ENCODE data around the gene SHOC2.
"Not testable (repeated sequence)": the region's sequence is repeated elsewhere in the genome, so short reads cannot be mapped to it uniquely, and the experiment has no call there.

The SHOC2 gene

DNA sequence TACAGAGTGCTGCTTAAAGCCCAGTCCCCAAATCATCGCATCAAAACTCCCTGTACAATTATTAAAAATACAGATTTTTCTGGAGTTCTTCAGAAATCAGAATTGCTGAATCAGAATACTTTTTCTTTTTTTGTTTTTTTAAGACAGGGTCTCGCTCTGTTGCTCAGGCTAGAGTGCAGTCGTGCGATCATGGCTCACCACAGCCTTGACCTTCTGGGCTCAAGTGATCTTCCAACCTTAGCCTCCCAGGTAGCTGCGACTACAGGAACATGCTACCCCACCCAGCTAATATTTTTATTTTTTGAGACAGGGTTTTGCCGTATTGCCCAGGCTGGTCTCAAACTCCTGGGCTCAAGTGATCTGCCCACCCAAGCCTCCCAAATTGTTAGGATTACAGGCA is 4.4 kb upstream of the SHOC2 start:
- in situ Hi-C loops (cut with MboI; ENCODE audit: low sequenced_read_pairs): no loop called here
- Histone ChIP-seq H3K4me1 (peaks cover 22% of the 10 kb centered on the region), H3K27me3 (ENCODE audit: low read depth) (no peaks in the 10 kb centered on the region), H3K9me3 (no peaks in the 10 kb centered on the region), H3K36me3 (replicated peaks) (no peaks in the 10 kb centered on the region; the same call in 1 of the 2 replicates), H3K4me3 (no peak overlapping the region)
- no peak for DNase-seq (ENCODE audit: low spot score in 2 of 2)

DNA sequence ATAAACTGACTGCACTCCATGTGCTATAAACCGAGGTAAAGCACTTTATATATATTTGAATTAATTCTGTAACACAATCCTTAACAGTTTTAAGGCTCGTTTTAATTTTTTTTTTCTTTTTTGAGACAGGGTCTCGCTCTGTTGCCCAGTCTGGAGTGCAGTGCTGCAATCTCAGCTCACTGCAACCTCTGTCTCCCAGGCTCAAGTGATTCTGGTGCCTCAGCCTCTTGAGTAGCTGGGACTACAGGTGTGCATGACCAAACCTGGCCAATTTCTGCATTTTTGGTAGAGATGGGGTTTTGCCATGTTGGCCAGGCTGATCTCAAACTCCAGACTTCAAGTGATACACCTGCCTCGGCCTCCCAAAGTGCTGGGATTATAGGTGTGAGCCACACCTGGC is 3.8 kb upstream of the SHOC2 start:
- H3K4me3 ChIP-seq; DNase-seq (ENCODE audit: low spot score in 2 of 2); H3K27me3 ChIP-seq (ENCODE audit: low read depth); H3K9me3 ChIP-seq; in situ Hi-C loops (cut with MboI; ENCODE audit: low sequenced_read_pairs); H3K36me3 ChIP-seq (replicated peaks): not testable (repeated sequence)
- peaks cover 22% of the 10 kb centered on the region for H3K4me1 ChIP-seq

DNA sequence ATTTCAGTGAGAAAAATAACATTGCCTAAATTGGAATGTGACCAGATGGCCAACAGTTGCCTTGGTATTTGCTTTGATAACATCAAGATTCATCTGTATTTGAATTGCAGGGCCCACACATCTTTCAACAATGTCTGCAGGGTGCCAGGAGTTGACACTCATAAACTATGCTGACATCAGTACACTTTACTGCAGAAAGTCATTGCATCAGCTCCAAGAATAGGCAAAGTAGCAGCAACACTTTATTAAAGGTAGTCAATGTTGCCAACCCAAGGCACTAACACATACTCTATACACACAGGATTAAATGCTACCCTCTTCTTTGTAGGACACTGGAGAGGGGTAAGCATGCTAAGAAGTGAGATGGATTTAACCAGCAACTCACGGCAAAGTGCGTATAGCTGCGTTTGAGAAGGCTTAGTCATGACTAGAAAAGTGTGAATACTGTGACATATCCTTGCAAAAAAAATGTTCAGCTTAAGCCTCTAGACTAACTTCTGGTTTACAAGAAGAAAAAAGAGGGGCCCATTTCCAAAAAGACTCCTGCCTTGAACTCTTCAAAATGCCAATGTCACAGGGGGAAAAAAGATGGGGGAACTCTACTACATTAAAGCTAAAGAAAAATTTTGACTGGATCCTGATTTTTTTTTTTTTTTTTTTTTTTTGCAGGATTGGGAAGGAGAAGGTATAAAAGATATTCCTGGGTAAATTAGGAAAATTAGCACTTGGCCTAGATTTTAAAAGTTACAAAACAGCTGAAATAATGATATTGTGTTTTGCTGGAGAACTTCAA is 2.7 kb upstream of the SHOC2 start:
- H3K9me3 ChIP-seq: no peaks in the 10 kb centered on the region
- in situ Hi-C loops (cut with MboI; ENCODE audit: low sequenced_read_pairs): no loop called here
- DNase-seq (ENCODE audit: low spot score in 2 of 2): peak; percentile 64 to 73
- no peak overlapping the region for H3K4me3 ChIP-seq
- H3K4me1 ChIP-seq: peaks cover 28% of the 10 kb centered on the region
- H3K27me3 ChIP-seq (ENCODE audit: low read depth): no peaks in the 10 kb centered on the region
- H3K36me3 ChIP-seq (replicated peaks): no peaks in the 10 kb centered on the region; the same call in 1 of the 2 replicates

DNA sequence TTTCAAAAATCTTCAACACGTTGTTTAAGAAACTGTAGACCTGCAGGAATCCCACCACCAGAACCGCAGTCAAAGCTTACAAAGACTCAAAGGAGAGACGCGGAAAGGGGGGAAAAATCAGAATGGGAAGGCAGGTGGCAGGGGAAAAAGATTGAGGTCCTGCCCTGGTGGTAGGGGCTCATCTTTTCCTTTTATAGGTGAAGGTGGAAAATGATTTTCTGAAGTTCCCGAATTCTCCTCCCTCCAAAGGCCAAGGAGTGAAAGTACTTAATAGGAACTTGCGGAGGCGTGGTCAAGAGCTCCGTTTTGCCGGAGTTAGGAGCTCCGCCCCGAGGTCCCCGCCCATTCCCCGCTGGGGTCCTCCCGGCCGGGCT is 1.1 kb upstream of the SHOC2 start:
- no peaks in the 10 kb centered on the region for H3K9me3 ChIP-seq
- H3K4me3 ChIP-seq: peak overlapping the region; percentile 92
- in situ Hi-C loops (cut with MboI; ENCODE audit: low sequenced_read_pairs): no loop called here
- H3K27me3 ChIP-seq (ENCODE audit: low read depth): no peaks in the 10 kb centered on the region
- H3K4me1 ChIP-seq: peaks cover 37% of the 10 kb centered on the region
- no peaks in the 10 kb centered on the region; the same call in 1 of the 2 replicates for H3K36me3 ChIP-seq (replicated peaks)
- peak; percentile 94 to 98 for DNase-seq (ENCODE audit: low spot score in 2 of 2)

DNA sequence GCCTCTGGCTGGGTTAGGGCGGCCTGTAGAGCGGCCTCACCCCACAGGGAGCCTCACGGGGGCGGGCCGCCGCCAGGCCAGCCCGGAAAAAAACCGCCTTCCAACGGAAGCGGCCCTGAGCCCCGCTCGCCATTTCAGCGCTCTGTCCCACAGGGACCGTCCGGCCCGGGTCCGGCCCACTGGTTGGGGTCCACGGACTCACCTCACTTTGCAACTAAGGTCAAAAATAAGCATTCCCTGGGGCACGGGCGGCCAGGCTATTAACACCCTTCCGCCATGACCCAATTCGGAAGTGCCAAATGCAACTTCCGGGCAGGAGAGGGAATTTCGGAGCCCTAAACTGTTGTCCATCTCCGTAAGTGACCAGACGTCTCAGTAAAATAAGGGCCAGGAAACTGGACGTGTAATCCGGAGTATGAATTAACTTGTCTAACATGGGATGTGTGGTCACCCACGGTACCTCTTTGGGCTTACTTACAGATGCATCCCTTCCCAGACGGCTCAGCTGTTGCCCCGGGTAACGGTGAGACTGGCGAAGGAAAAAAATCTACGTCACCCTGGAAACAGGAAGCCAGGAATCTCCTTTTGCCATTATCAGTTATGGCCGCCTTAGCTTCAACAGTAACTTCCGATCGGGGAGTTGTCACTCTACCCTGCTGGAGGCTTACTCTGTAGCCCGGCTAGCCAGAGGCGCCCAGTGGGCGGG is 608 bp upstream of the SHOC2 start, which contains the start of gene BBIP1:
TSS of gene BBIP1 (minus strand) at position 538 of the 706 bp plus-strand sequence. CDS start 1,023 bp downstream, outside the sequence.
- no peaks in the 10 kb centered on the region for H3K9me3 ChIP-seq
- H3K4me3 ChIP-seq: peak within 1 kb of the TSS; percentile 92
- no peaks in the 10 kb centered on the region for H3K27me3 ChIP-seq (ENCODE audit: low read depth)
- DNase-seq (ENCODE audit: low spot score in 2 of 2): peak in 1 of 2 experiments; percentile 98
- no peaks in the 10 kb centered on the region; the same call in 1 of the 2 replicates for H3K36me3 ChIP-seq (replicated peaks)
- peaks cover 40% of the 10 kb centered on the region for H3K4me1 ChIP-seq
- in situ Hi-C loops (cut with MboI; ENCODE audit: low sequenced_read_pairs): no loop called here

DNA sequence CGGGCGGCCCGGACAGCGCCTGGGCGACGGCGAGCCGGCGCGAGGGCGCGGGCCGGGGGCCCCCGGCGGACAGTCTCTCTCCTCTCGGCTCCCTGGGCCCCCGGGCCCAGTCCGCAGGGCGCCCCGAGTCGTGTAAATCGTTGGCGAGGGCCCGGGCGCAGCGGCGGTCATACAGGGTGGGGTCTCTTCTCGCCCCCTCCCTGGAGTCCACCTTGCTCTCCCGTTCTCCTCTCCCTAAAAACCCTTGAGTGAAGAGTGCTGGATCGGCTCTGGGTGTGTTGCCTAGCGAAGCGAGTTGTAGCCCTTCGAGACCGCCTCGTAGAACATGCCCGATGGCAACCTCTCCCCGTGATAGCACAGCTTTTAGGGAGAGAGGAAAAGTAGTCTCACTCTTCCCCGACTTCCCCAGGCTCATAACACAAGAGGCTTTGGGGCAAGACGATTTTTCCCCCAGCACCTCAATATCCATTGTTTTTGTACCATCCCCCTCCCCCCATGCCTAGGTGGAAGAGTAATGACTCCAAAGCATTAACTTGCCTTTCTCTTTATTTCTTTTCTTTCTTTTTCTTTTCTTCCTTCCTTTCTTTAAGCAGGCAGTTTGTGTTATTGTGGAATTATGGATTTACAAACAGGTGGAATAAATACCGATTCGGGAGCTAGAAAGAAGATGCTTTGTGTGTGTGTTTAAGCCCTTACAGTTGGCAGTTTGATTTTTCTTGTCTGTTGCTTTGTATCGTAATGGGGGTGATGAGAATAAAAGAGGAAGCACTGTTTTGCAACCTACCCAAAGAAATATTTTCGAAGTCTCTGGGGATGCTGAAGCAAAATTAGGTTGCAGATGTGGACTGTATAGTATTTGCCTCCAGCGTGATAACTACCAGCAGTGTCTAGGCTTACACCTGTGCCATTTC is 822 bp downstream of the SHOC2 start:
- peak overlapping the region; percentile 92 for H3K4me3 ChIP-seq
- H3K9me3 ChIP-seq: no peaks in the 10 kb centered on the region
- DNase-seq (ENCODE audit: low spot score in 2 of 2): peak; percentile 38 to 60
- no peaks in the 10 kb centered on the region for H3K27me3 ChIP-seq (ENCODE audit: low read depth)
- in situ Hi-C loops (cut with MboI; ENCODE audit: low sequenced_read_pairs): no loop called here
- H3K36me3 ChIP-seq (replicated peaks): no peaks in the 10 kb centered on the region
- H3K4me1 ChIP-seq: peaks cover 40% of the 10 kb centered on the region

DNA sequence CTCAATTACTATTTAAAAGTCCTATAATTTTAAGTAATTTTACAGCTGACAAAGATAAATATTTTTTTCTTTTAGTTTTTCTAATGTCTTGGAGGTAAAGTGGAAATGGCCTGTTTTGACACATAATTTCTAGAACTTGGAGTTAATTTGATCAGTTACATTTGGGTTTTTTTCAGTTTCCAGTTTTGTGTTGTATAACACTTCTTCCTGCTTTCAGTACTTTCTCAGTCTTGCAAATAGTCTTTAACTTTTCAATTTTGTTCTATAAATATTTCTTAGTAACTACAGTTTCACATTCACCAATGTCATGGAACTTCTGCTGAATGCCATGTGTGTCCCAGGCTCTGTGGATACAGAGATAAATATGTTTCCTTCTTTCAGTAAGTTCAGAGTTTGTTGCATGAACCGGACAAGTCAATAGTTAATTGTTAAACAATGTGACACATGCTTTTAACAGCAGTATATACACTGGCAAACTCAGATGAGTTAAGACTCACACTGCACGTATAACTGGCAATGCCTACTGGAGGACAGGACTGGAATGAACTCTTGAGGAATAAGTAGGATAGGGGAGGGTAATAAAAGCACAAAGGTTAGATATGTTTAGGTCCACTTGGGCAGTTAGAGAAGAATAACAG is 4.6 kb downstream of the SHOC2 start:
- DNase-seq (ENCODE audit: low spot score in 2 of 2): no peak
- peaks cover 18% of the 10 kb centered on the region for H3K4me1 ChIP-seq
- in situ Hi-C loops (cut with MboI; ENCODE audit: low sequenced_read_pairs): no loop called here

DNA sequence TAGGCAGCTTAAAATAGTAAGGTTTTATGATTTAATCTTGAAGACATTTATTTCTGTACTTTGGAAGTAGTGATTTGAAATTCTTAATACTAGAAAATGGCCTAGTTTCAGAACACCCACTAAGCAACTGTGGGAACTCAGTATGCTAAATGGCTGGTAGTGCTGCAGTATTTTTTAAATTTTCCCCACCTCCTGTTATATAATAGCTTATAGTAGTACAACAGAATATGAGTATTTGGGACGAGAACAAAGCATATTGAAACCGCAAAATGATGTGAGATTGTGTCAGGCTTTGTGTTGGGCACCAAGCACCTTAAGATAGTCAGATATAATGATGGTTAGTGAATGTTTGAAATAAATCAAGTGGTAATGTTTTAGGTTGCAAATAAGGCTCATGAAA is 8.1 kb downstream of the SHOC2 start:
- no peaks in the 10 kb centered on the region for H3K9me3 ChIP-seq
- in situ Hi-C loops (cut with MboI; ENCODE audit: low sequenced_read_pairs): no loop called here
- H3K4me1 ChIP-seq: peaks cover 7% of the 10 kb centered on the region
- H3K4me3 ChIP-seq: no peak overlapping the region
- DNase-seq (ENCODE audit: low spot score in 2 of 2): no peak
- H3K36me3 ChIP-seq (replicated peaks): no peaks in the 10 kb centered on the region
- no peaks in the 10 kb centered on the region for H3K27me3 ChIP-seq (ENCODE audit: low read depth)

More for the DNA sequence above, 4.6 kb downstream of the SHOC2 start:
- Histone ChIP-seq H3K9me3 (no peaks in the 10 kb centered on the region), H3K36me3 (replicated peaks) (no peaks in the 10 kb centered on the region), H3K4me3 (no peak overlapping the region), H3K27me3 (ENCODE audit: low read depth) (no peaks in the 10 kb centered on the region)

DNA sequence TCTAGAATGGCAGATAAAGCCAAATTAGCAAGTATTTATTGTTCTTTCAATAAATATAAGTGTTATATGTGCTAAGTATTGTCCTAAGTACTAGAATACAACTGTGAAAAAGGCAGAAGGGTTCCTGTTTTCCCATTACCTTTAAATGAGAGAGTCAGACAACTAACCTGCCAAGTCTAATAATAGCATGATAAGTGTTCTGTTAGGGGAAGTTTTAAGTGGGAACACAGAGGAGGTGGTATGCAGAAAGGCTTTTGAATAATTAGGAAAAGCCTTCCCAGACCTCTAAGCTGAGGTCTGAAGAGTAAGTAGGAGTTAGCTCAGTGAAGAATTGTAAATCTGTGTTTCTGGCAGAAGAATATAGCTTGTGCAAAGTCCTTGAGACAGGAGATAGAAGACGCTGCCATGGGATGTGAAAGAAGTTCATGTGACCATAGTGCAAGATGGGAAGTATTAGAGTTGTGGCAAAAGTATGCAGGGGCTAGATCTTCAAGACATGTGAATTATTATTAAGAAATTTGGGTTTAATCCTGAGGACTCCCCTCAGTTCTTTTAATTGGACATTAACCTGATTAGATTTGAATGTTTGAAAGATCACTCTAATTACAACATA is 12.5 kb downstream of the SHOC2 start:
- Histone ChIP-seq H3K36me3 (replicated peaks) (no peaks in the 10 kb centered on the region), H3K4me3 (no peak overlapping the region), H3K4me1 (no peaks in the 10 kb centered on the region), H3K9me3 (no peaks in the 10 kb centered on the region), H3K27me3 (ENCODE audit: low read depth) (no peaks in the 10 kb centered on the region)
- DNase-seq (ENCODE audit: low spot score in 2 of 2): no peak
- in situ Hi-C loops (cut with MboI; ENCODE audit: low sequenced_read_pairs): no loop called here

DNA sequence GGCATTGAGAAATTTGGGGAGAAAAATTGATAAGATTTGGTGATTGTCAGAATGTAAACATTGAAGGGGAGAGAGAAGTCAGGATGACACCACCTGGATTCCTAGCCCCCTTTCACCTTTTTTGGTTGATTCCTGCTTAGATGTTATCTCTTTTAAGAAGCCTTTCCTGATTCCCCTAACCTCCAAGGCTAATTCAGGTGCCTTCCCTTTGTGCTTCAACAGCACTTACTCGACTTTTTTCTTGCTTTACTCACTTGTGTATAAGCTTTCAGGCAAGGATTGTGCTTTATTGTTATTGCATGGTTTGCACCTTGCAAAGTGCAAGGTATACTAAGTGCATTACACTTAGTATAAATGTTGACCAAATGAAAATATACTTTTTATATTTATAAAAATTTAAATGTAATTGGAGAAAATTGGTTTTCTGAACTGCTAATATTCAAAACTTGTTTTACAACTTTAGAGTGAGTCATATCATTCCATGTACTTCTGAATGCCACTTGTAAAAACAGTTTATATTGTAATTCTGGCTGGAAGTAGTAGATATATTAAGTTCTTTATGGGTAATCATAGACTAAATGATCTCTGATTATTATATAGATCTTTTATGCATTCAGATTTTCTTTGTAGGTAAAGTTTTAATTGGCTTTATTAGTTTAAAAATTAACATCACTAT is 13.2 kb downstream of the SHOC2 start:
- in situ Hi-C loops (cut with MboI; ENCODE audit: low sequenced_read_pairs): no loop called here
- no peak overlapping the region for H3K4me3 ChIP-seq
- H3K36me3 ChIP-seq (replicated peaks): no peaks in the 10 kb centered on the region
- H3K27me3 ChIP-seq (ENCODE audit: low read depth): no peaks in the 10 kb centered on the region
- DNase-seq (ENCODE audit: low spot score in 2 of 2): no peak
- no peaks in the 10 kb centered on the region for H3K4me1 ChIP-seq
- no peaks in the 10 kb centered on the region for H3K9me3 ChIP-seq

DNA sequence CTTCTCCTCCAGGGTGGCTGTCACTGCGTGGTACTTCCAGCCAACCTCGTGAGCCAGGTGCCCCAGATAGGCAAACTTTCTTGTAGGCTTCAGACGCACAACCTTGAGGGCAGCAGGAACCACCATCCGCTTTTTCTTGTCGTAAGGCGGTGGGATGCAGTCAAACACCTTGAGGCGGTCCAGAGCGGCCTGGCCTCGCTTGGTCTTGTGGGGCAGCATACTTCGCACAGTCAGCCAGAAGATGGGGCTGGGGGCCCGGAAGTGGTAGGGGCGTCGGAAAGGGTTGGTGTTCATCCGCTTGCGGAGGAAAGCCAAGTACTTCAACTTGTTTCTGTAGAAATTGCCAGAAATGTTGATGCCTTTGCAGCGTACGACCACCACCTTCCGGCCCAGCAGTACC is 17.4 kb downstream of the SHOC2 start:
- H3K9me3 ChIP-seq: no peaks in the 10 kb centered on the region
- no peaks in the 10 kb centered on the region for H3K36me3 ChIP-seq (replicated peaks)
- in situ Hi-C loops (cut with MboI; ENCODE audit: low sequenced_read_pairs): no loop called here
- no peaks in the 10 kb centered on the region for H3K27me3 ChIP-seq (ENCODE audit: low read depth)
- H3K4me3 ChIP-seq: no peak overlapping the region
- no peak for DNase-seq (ENCODE audit: low spot score in 2 of 2)
- H3K4me1 ChIP-seq: no peaks in the 10 kb centered on the region

DNA sequence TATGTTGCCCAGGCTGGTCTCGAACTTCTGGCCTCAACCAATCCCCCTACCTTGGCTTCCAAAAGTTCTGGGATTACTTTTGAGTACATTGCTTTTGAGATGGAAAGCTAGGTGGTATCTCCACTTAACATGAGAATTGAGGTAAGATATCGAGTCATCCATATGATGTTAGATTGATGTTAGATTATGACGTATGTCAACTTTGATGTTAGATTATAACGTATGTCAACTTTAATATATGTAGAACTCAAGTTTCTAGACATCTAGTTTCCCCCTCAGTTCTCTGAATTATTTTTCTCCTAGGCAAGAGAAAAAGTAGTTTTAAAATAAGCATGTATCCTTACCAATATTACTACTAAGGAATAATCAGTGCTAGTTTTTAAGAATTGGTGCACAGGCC is 20.0 kb downstream of the SHOC2 start:
- 0 out of 2 replicates have a peak, but pooled peaks cover 3% of the 10 kb centered on the region for H3K36me3 ChIP-seq (replicated peaks)
- H3K9me3 ChIP-seq: 0 out of 2 replicates have a peak, but pooled peaks cover 2% of the 10 kb centered on the region
- no peak overlapping the region for H3K4me3 ChIP-seq
- in situ Hi-C loops (cut with MboI; ENCODE audit: low sequenced_read_pairs): no loop called here
- no peak for DNase-seq (ENCODE audit: low spot score in 2 of 2)
- H3K4me1 ChIP-seq: no peaks in the 10 kb centered on the region
- no peaks in the 10 kb centered on the region for H3K27me3 ChIP-seq (ENCODE audit: low read depth)
